Measurements from ENCODE around the gene SLC22A2.

DNA sequence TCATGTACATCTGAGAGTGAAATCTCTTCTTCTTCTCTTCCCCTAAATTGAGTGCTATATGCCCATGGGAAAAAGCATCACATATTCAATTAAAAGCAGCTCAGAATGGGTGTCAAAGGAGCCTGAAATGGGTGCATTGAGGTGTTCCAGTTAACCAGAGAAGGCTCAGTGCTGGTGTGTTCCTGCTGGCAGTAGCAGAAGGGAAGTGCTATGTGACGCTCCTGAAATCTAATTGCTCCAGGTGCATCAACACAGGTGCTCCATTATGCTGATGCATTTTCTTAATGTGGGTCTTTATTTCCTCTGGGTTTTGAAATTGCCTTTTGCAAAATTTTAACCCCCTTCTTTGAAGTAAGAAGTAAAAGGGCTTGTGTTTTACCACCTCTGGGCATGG, 17.9 kb downstream of the SLC22A2 start:
- TF ChIP-seq, protein P1, sequence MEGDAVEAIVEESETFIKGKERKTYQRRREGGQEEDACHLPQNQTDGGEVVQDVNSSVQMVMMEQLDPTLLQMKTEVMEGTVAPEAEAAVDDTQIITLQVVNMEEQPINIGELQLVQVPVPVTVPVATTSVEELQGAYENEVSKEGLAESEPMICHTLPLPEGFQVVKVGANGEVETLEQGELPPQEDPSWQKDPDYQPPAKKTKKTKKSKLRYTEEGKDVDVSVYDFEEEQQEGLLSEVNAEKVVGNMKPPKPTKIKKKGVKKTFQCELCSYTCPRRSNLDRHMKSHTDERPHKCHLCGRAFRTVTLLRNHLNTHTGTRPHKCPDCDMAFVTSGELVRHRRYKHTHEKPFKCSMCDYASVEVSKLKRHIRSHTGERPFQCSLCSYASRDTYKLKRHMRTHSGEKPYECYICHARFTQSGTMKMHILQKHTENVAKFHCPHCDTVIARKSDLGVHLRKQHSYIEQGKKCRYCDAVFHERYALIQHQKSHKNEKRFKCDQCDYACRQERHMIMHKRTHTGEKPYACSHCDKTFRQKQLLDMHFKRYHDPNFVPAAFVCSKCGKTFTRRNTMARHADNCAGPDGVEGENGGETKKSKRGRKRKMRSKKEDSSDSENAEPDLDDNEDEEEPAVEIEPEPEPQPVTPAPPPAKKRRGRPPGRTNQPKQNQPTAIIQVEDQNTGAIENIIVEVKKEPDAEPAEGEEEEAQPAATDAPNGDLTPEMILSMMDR (IDR thresholded peaks at IDR 0.05; ENCODE audit: poor library complexity): no peak
- TF ChIP-seq EZH2 (IDR thresholded peaks at IDR 0.05; ENCODE audit: borderline replicate concordance): no peak
- no peak for TF ChIP-seq EZH2phosphoT487 (IDR thresholded peaks at IDR 0.05; ENCODE audit: low read depth, severe bottlenecking, unreplicated experiment)

Measured in hepatocyte (in vitro differentiated cells).